ENCODE data around the gene PTPN5. TPM values are rescaled to one million over a fixed set of nuclear protein-coding genes. Genes with fewer than 3 reads are reported as not detected.

The PTPN5 gene
- total and polyA plus RNA-seq, 4 donors, result 18.0 to 92.8 (median 53.0) TPM

DNA sequence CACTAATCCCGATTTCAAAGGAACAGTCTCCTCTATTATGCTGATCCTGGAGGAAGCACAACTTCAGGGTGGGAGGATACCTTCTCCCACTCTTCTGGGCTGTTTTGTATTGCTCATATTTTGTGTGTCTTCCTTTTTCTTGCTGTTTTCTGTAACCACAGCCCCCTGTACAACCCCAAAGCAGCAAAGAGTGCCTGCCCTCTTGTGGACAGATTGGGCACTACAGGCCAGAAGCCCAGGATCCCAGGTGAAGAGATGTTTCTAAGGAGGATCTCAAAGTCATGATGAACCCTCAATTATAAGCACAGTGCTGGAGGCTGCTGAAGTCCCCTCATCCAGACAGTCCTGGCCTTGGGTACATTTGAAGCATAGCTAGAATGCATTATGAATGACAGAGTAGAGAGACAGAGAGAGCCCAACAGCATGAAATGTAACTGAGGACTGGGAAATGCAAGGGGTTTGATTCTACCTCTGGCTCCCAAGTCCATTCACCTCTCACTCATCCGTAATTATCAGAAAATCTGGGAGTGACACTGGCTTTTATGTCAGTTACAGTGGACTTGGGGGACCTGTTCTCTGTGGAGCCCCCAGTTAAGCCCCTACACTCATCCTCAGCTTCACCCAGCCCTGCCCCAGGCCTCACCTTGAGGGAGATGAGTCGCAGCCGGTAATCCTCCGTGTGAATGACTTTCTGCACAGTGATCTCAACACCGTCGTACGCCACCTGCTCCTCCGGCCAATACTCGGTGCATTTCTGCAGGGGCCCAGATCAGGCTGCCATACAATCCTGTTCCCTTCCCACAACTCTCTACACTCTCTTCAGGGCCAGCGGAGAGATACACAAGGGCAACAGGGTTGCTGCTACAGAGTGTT, 59.4 kb downstream of the PTPN5 start:
- H3K9me3 ChIP-seq (ENCODE audit: control insufficient read depth, insufficient read depth, low read length), result no peaks in the 10 kb centered on the region
- peaks cover 29% of the 10 kb centered on the region for H3K36me3 ChIP-seq (ENCODE audit: control insufficient read depth, insufficient read depth, low read length)
- WGBS (ENCODE audit: insufficient coverage), result 91% methylated on average over 9 of the region's 11 CpGs
- DNase-seq (ENCODE audit: low read depth in 4 of 6, low spot score in 6 of 6), result peak in 4 of 6 donors; percentile 51 to 91 (median 76)
- no peak overlapping the region for H3K4me3 ChIP-seq (ENCODE audit: low read depth, low read length)
- no peak overlapping the region for H3K27ac ChIP-seq (ENCODE audit: low read depth, low read length)
- no peaks in the 10 kb centered on the region for H3K27me3 ChIP-seq (ENCODE audit: control insufficient read depth, insufficient read depth, low read length)
- peaks cover 5% of the 10 kb centered on the region for H3K4me1 ChIP-seq (ENCODE audit: control insufficient read depth, insufficient read depth, low read length)

DNA sequence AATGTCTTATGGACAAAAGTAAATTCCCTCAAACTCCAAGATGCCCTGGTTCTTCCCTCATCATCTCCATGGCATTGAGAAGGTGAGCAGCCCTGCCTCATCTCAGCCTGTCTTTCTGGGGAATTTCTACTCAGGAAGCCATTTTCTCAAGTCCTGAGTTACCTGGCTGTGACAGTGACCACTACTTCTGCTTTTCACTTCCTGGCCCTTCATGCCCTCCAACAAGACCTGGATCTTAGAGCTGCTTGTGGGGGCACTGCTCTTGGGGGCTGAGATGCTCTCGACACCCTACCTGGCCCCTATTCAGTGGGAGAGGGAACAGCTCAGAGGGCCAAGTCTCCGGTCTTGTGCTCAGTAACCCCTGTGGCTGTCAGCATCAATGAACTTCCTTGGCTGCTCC, 60.2 kb downstream of the PTPN5 start:
- Histone ChIP-seq H3K36me3 (ENCODE audit: control insufficient read depth, insufficient read depth, low read length) (peaks cover 25% of the 10 kb centered on the region), H3K4me1 (ENCODE audit: control insufficient read depth, insufficient read depth, low read length) (peaks cover 5% of the 10 kb centered on the region), H3K9me3 (ENCODE audit: control insufficient read depth, insufficient read depth, low read length) (no peaks in the 10 kb centered on the region), H3K4me3 (ENCODE audit: low read depth, low read length) (no peak overlapping the region), H3K27ac (ENCODE audit: low read depth, low read length) (no peak overlapping the region), H3K27me3 (ENCODE audit: control insufficient read depth, insufficient read depth, low read length) (no peaks in the 10 kb centered on the region)
- WGBS (ENCODE audit: insufficient coverage), result 69% methylated on average over 2 of the region's 2 CpGs
- no peak for DNase-seq (ENCODE audit: low read depth in 4 of 6, low spot score in 6 of 6)

DNA sequence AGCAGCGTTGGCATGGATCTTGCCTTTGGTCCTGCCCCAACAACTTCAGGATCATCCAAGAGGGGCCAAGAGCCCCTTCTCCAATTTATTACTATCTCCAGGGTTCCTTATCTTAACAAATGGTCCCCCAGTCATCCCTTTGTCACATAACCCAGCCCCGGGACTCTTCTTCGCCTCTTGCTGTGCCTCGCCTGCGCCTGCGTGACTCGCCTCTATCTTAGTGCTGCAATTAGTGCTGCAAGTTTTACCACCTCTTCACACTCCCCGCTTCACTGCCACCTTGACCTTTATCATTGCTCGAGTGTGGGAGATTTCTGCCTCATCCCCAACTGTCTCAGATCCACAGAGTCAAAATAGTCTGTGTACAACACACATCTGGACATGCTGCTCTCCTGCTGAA, 61.6 kb downstream of the PTPN5 start:
- Histone ChIP-seq H3K27me3 (ENCODE audit: control insufficient read depth, insufficient read depth, low read length) (no peaks in the 10 kb centered on the region), H3K4me1 (ENCODE audit: control insufficient read depth, insufficient read depth, low read length) (peaks cover 11% of the 10 kb centered on the region), H3K36me3 (ENCODE audit: control insufficient read depth, insufficient read depth, low read length) (peaks cover 20% of the 10 kb centered on the region), H3K9me3 (ENCODE audit: control insufficient read depth, insufficient read depth, low read length) (no peaks in the 10 kb centered on the region), H3K4me3 (ENCODE audit: low read depth, low read length) (no peak overlapping the region), H3K27ac (ENCODE audit: low read depth, low read length) (no peak overlapping the region)
- DNase-seq (ENCODE audit: low read depth in 4 of 6, low spot score in 6 of 6), result no peak
- 90% methylated on average over 8 of the region's 9 CpGs for WGBS (ENCODE audit: insufficient coverage)

DNA sequence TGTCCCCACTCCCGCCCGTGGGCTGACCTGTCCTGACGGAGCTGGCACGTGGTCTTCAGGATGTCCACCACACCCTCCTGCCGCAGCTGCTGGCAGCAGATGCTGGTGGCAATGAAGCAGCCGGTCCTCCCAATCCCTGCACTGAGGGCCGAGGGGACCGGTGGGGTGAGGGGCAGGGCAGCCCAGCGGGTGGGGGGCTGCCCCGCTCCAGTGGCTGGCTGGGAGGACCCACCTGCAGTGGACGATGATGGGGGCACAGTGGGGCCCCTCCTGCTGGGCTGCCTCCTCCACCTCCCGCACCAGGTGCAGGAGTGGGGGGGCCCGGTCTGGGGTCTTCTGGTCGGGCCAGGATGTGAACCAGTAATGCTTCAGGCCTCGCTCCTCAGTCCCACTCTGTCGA, 62.2 kb downstream of the PTPN5 start:
- H3K9me3 ChIP-seq (ENCODE audit: control insufficient read depth, insufficient read depth, low read length), result no peaks in the 10 kb centered on the region
- peaks cover 11% of the 10 kb centered on the region for H3K4me1 ChIP-seq (ENCODE audit: control insufficient read depth, insufficient read depth, low read length)
- H3K4me3 ChIP-seq (ENCODE audit: low read depth, low read length), result no peak overlapping the region
- H3K36me3 ChIP-seq (ENCODE audit: control insufficient read depth, insufficient read depth, low read length), result peaks cover 20% of the 10 kb centered on the region
- no peak overlapping the region for H3K27ac ChIP-seq (ENCODE audit: low read depth, low read length)
- WGBS (ENCODE audit: insufficient coverage), result 89% methylated on average over 14 of the region's 16 CpGs
- no peak for DNase-seq (ENCODE audit: low read depth in 4 of 6, low spot score in 6 of 6)
- H3K27me3 ChIP-seq (ENCODE audit: control insufficient read depth, insufficient read depth, low read length), result no peaks in the 10 kb centered on the region

DNA sequence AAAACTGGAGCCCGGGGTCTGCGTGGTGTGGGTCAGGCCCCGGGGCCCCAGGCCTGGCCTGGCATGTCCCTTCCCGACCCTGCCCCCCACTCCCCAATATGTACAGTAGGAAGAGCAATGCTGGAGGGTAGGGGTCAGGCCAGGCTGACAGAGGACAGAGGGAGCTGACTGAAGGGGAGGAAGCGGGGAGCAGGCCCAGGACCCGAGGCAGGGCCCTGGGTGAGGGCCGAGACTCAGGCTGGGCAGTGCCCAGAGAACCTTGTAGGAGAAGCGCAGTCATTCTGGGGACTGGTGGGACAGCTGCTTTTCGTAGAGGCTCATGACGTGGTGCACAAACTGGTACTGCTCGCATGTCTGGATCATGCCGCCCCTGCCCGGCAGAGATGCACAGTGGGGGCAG, 62.9 kb downstream of the PTPN5 start:
- peaks cover 20% of the 10 kb centered on the region for H3K36me3 ChIP-seq (ENCODE audit: control insufficient read depth, insufficient read depth, low read length)
- H3K4me3 ChIP-seq (ENCODE audit: low read depth, low read length), result no peak overlapping the region
- no peaks in the 10 kb centered on the region for H3K27me3 ChIP-seq (ENCODE audit: control insufficient read depth, insufficient read depth, low read length)
- WGBS (ENCODE audit: insufficient coverage), result 88% methylated on average over 9 of the region's 13 CpGs
- no peak overlapping the region for H3K27ac ChIP-seq (ENCODE audit: low read depth, low read length)
- H3K4me1 ChIP-seq (ENCODE audit: control insufficient read depth, insufficient read depth, low read length), result peaks cover 15% of the 10 kb centered on the region
- H3K9me3 ChIP-seq (ENCODE audit: control insufficient read depth, insufficient read depth, low read length), result no peaks in the 10 kb centered on the region
- no peak for DNase-seq (ENCODE audit: low read depth in 4 of 6, low spot score in 6 of 6)

DNA sequence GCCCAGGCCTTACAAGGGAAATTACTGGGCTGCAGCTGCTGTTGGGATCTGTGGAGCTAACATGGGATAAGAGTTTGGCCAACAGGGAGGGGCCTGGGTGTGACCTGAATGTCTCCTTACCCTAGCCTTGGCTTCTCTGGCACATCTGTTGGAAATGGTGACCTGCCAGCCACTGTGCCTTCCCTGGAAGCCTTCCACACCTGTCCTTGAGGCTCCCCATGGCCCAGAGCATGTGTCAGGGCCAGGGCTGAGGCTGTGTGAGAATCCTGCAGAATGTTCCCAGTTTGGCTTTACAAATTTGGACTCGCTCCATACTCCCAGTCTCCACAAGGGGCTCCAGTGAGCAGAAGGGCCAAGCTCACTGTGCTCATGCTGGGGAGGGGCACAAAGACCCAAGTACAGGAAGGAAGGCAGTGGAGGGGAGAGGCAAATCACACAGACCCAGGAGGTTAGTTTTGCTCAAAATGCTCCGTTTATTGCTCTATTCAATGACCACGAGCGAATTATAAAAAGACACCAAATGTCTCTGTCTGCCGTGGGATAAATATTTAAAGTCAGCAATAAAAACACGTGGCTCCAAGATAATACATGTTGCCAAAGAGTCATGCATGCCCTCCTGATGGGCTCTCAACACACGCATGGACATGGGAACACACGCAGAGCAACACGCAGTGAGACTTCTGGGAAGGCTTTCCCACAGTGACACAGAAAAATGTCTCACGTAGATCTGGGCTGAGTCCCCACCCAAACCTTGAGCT, 63.9 kb downstream of the PTPN5 start:
- no peak overlapping the region for H3K4me3 ChIP-seq (ENCODE audit: low read depth, low read length)
- peaks cover 13% of the 10 kb centered on the region for H3K36me3 ChIP-seq (ENCODE audit: control insufficient read depth, insufficient read depth, low read length)
- H3K27ac ChIP-seq (ENCODE audit: low read depth, low read length), result no peak overlapping the region
- 63% methylated on average over 8 of the region's 10 CpGs for WGBS (ENCODE audit: insufficient coverage)
- peak in 2 of 6 donors; percentile 78 to 80 for DNase-seq (ENCODE audit: low read depth in 4 of 6, low spot score in 6 of 6)
- H3K27me3 ChIP-seq (ENCODE audit: control insufficient read depth, insufficient read depth, low read length), result no peaks in the 10 kb centered on the region
- no peaks in the 10 kb centered on the region for H3K9me3 ChIP-seq (ENCODE audit: control insufficient read depth, insufficient read depth, low read length)
- peaks cover 15% of the 10 kb centered on the region for H3K4me1 ChIP-seq (ENCODE audit: control insufficient read depth, insufficient read depth, low read length)

DNA sequence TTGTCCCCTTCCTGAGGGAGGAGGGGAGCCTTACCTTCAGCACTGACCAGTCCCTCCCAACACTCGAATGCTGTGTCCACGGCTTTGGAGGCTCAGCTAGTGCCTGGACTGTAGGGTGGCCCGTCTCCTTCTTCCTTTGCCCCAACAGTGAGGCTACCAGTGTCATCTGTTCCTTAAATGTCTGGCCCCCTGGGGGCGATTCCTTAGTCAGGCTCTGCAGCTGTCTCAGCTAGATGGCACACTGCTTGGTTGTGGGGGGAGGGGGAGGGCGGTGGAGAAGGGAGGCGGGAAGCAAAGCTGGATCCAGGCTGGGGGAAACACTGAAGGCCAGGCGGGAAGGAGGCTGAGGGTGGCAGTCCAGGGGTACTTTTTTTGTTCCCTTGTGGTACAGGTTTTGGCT, 65.6 kb downstream of the PTPN5 start, which contains the start of gene IGSF22:
Gene IGSF22 (minus strand): TSS at position 149 of the 400 bp plus-strand sequence. CDS start 1,952 bp downstream, outside the sequence.
- Histone ChIP-seq H3K4me1 (ENCODE audit: control insufficient read depth, insufficient read depth, low read length) (peaks cover 28% of the 10 kb centered on the region), H3K27ac (ENCODE audit: low read depth, low read length) (no peak within 1 kb of the TSS), H3K27me3 (ENCODE audit: control insufficient read depth, insufficient read depth, low read length) (no peaks in the 10 kb centered on the region), H3K9me3 (ENCODE audit: control insufficient read depth, insufficient read depth, low read length) (no peaks in the 10 kb centered on the region), H3K36me3 (ENCODE audit: control insufficient read depth, insufficient read depth, low read length) (peaks cover 13% of the 10 kb centered on the region), H3K4me3 (ENCODE audit: low read depth, low read length) (no peak within 1 kb of the TSS)
- DNase-seq (ENCODE audit: low read depth in 4 of 6, low spot score in 6 of 6), result peak in 1 of 6 donors; percentile 31
- 34% methylated on average over 3 of the region's 7 CpGs for WGBS (ENCODE audit: insufficient coverage)

DNA sequence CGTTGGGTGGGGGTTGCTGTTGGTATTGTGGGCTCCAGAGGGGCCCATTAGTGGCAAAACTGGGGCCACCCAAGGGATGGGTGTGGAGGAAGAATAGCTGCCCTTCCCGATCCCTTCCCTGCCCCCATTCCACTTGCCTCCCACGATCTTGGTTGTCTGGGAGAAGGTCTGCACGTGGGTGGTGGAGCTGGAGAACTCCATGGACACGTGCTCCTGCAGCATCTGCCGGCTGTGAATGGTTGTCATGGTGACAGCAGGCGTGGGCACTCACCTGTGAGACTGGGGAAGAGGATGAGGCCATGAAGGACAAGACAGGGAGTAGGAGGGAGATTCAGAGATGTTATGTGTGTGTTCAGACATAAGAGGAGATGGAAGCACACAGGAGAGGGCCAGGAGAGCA, 67.6 kb downstream of the PTPN5 start:
- Histone ChIP-seq H3K4me3 (ENCODE audit: low read depth, low read length) (no peak overlapping the region), H3K27me3 (ENCODE audit: control insufficient read depth, insufficient read depth, low read length) (no peaks in the 10 kb centered on the region), H3K9me3 (ENCODE audit: control insufficient read depth, insufficient read depth, low read length) (no peaks in the 10 kb centered on the region), H3K36me3 (ENCODE audit: control insufficient read depth, insufficient read depth, low read length) (peaks cover 6% of the 10 kb centered on the region), H3K4me1 (ENCODE audit: control insufficient read depth, insufficient read depth, low read length) (peaks cover 37% of the 10 kb centered on the region), H3K27ac (ENCODE audit: low read depth, low read length) (no peak overlapping the region)
- DNase-seq (ENCODE audit: low read depth in 4 of 6, low spot score in 6 of 6), result peak in 3 of 6 donors; percentile 28 to 83 (median 30)
- WGBS (ENCODE audit: insufficient coverage), result 18% methylated on average over 5 of the region's 7 CpGs

DNA sequence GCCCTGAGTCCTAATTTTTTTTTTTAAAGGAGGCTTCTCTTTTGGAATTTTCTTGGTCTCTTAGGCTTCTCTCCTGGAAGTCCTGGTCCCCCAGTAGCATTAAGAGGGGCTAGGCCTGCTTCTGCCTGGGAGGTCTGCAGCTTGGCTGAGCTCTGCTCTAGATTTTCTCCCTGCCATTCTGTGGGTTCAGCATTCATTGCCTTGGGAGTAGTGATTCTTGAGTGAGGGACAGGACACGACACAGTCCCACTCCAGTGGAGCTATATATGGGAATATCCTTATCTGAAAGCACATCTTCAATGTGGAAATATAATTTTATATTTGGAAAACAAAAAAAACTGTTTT, 69.3 kb downstream of the PTPN5 start:
- H3K27ac ChIP-seq (ENCODE audit: low read depth, low read length), result no peak overlapping the region

More for the DNA sequence above, 69.3 kb downstream of the PTPN5 start:
- no peak for DNase-seq (ENCODE audit: low read depth in 4 of 6, low spot score in 6 of 6)
- WGBS (ENCODE audit: insufficient coverage), result no CpG with 5 or more reads among the region's 1 CpG
- Histone ChIP-seq H3K9me3 (ENCODE audit: control insufficient read depth, insufficient read depth, low read length) (no peaks in the 10 kb centered on the region), H3K36me3 (ENCODE audit: control insufficient read depth, insufficient read depth, low read length) (no peaks in the 10 kb centered on the region), H3K27me3 (ENCODE audit: control insufficient read depth, insufficient read depth, low read length) (no peaks in the 10 kb centered on the region), H3K4me3 (ENCODE audit: low read depth, low read length) (peak overlapping the region; percentile 81), H3K4me1 (ENCODE audit: control insufficient read depth, insufficient read depth, low read length) (peaks cover 32% of the 10 kb centered on the region)

All from spinal cord (tissue), 10 donors.